Duodenal mucosa (tissue), 2 donors: ENCODE data around the gene SGCD.

Experiments used
- H3K27ac ChIP-seq: one replicate; pipeline ENCODE4 v1.7.0; 2013; ENCODE audit warnings: low read depth, low read length
- H3K27me3 ChIP-seq, 2 donors: one replicate each; pipeline ENCODE4 v1.7.0; 2013; ENCODE audit warnings: low read length in 2 of 2, control low read depth in 1 of 2; ENCODE audit not compliant: insufficient read depth in 2 of 2, control insufficient read depth in 1 of 2
- H3K36me3 ChIP-seq, 2 donors: one replicate each; pipeline ENCODE4 v1.7.0; 2013; ENCODE audit warnings: low read length in 2 of 2, control low read depth in 1 of 2; ENCODE audit not compliant: insufficient read depth in 2 of 2, control insufficient read depth in 1 of 2
- H3K4me1 ChIP-seq, 2 donors: one replicate each; pipeline ENCODE4 v1.7.0; 2013; ENCODE audit warnings: low read length in 2 of 2, control low read depth in 1 of 2; ENCODE audit not compliant: insufficient read depth in 2 of 2, control insufficient read depth in 1 of 2
- H3K4me3 ChIP-seq, 2 donors: one replicate each; pipeline ENCODE4 v1.7.0; 2013; ENCODE audit warnings: low read length in 2 of 2, low read depth in 1 of 2
- H3K9ac ChIP-seq, 2 donors: one replicate each; pipeline ENCODE4 v1.7.0; 2013; ENCODE audit warnings: low read length in 2 of 2, low read depth in 1 of 2
- H3K9me3 ChIP-seq, 2 donors: one replicate each; pipeline ENCODE4 v1.7.0; 2013; ENCODE audit warnings: low read length in 2 of 2, control low read depth in 1 of 2; ENCODE audit not compliant: control insufficient read depth in 1 of 2

Gene SGCD

GRCh38 chr5:156799171-156799570 lies 472.2 kb downstream of the SGCD start:
- H3K36me3 ChIP-seq = no peaks in the 10 kb centered on the region
- no peak overlapping the region for H3K4me3 ChIP-seq
- H3K9ac ChIP-seq = no peak overlapping the region
- no peak overlapping the region for H3K27ac ChIP-seq
- H3K9me3 ChIP-seq = no peaks in the 10 kb centered on the region
- no peaks in the 10 kb centered on the region for H3K27me3 ChIP-seq
- H3K4me1 ChIP-seq = peaks cover 0 to 11% of the 10 kb centered on the region in 2 donors

- Histone ChIP-seq H3K4me1 (peaks cover 0 to 11% of the 10 kb centered on the region in 2 donors), H3K27me3 (no peaks in the 10 kb centered on the region), H3K27ac (no peak overlapping the region), H3K4me3 (no peak overlapping the region), H3K9ac (no peak overlapping the region), H3K9me3 (no peaks in the 10 kb centered on the region), H3K36me3 (no peaks in the 10 kb centered on the region)
Observed at GRCh38 chr5:156800929-156801328, 474.0 kb downstream of the SGCD start.

- Histone ChIP-seq H3K27ac (no peak overlapping the region), H3K4me3 (no peak overlapping the region), H3K27me3 (no peaks in the 10 kb centered on the region), H3K9me3 (no peaks in the 10 kb centered on the region), H3K9ac (no peak overlapping the region), H3K4me1 (peaks cover 0 to 11% of the 10 kb centered on the region in 2 donors), H3K36me3 (no peaks in the 10 kb centered on the region)
Observed at GRCh38 chr5:156802501-156802900, 475.5 kb downstream of the SGCD start.

- H3K9ac ChIP-seq = no peak overlapping the region
- H3K4me3 ChIP-seq = no peak overlapping the region
- H3K27me3 ChIP-seq = no peaks in the 10 kb centered on the region
- no peaks in the 10 kb centered on the region for H3K36me3 ChIP-seq
- H3K27ac ChIP-seq = no peak overlapping the region
- peaks cover 0 to 11% of the 10 kb centered on the region in 2 donors for H3K4me1 ChIP-seq
- H3K9me3 ChIP-seq = no peaks in the 10 kb centered on the region
Observed at GRCh38 chr5:156803404-156803803, 476.4 kb downstream of the SGCD start.

- H3K9me3 ChIP-seq = no peaks in the 10 kb centered on the region
- H3K9ac ChIP-seq = no peak overlapping the region
- H3K4me1 ChIP-seq = no peaks in the 10 kb centered on the region
- H3K36me3 ChIP-seq = no peaks in the 10 kb centered on the region
- H3K4me3 ChIP-seq = no peak overlapping the region
- no peaks in the 10 kb centered on the region for H3K27me3 ChIP-seq
- no peak overlapping the region for H3K27ac ChIP-seq
Observed at GRCh38 chr5:156812959-156813358, 486.0 kb downstream of the SGCD start.

- Histone ChIP-seq H3K27me3 (no peaks in the 10 kb centered on the region), H3K9me3 (no peaks in the 10 kb centered on the region), H3K36me3 (no peaks in the 10 kb centered on the region), H3K4me3 (no peak overlapping the region), H3K27ac (no peak overlapping the region), H3K9ac (no peak overlapping the region), H3K4me1 (no peaks in the 10 kb centered on the region)
Observed at GRCh38 chr5:156815988-156816599, 489.1 kb downstream of the SGCD start.
